Mesendoderm (in vitro differentiated cells): ENCODE measurements around the gene TBXT.

Experiments used
- DNase-seq: peaks from one replicate; pipeline ENCODE4 v3.0.0; 2013
- H2AK5ac ChIP-seq: 2 replicates; pipeline ENCODE4 v1.6.1; 2013; ENCODE audit warnings: low read length, inconsistent platforms
- H2BK120ac ChIP-seq: 2 replicates; pipeline ENCODE4 v1.6.1; 2013; ENCODE audit warnings: low read depth, mild to moderate bottlenecking, low read length, moderate library complexity, mixed read lengths
- H2BK15ac ChIP-seq: replicated peaks from 2 replicates; pipeline ENCODE4 v1.6.1; 2013; ENCODE audit warnings: low read depth, mild to moderate bottlenecking, moderate library complexity
- H2BK5ac ChIP-seq: 2 replicates; pipeline ENCODE4 v1.6.1; 2013; ENCODE audit warnings: low read length, inconsistent platforms
- H3K18ac ChIP-seq: 2 replicates; pipeline ENCODE4 v1.6.1; 2013; ENCODE audit warnings: mild to moderate bottlenecking, low read length, mixed read lengths
- H3K23ac ChIP-seq: one replicate; pipeline ENCODE4 v1.6.1; 2013; ENCODE audit warnings: low read length
- H3K27ac ChIP-seq: 2 replicates; pipeline ENCODE4 v1.5.1; 2013; ENCODE audit warnings: low read depth, mild to moderate bottlenecking, inconsistent platforms, low read length, moderate library complexity
- H3K27me3 ChIP-seq: 2 replicates; pipeline ENCODE4 v1.6.1; 2013; ENCODE audit warnings: low read length, control low read depth, mild to moderate bottlenecking, inconsistent platforms; ENCODE audit not compliant: insufficient read depth, poor library complexity
- H3K36me3 ChIP-seq: 2 replicates; pipeline ENCODE4 v1.6.1; 2013; ENCODE audit warnings: low read length, inconsistent platforms; ENCODE audit not compliant: control insufficient read depth, insufficient read depth
- H3K4ac ChIP-seq: one replicate; pipeline ENCODE4 v1.6.1; 2013; ENCODE audit warnings: low read depth, mild to moderate bottlenecking, low read length, moderate library complexity
- H3K4me1 ChIP-seq: 2 replicates; pipeline ENCODE4 v1.6.1; 2013; ENCODE audit warnings: low read depth, low read length, inconsistent platforms; ENCODE audit not compliant: control insufficient read depth
- H3K4me2 ChIP-seq: 2 replicates; pipeline ENCODE4 v1.6.1; 2013; ENCODE audit warnings: low read length
- H3K4me3 ChIP-seq: 2 replicates; pipeline ENCODE4 v1.5.1; 2013; ENCODE audit warnings: mild to moderate bottlenecking, low read length
- H3K56ac ChIP-seq: one replicate; pipeline ENCODE4 v1.6.1; 2013; ENCODE audit warnings: low read length
- H3K79me1 ChIP-seq: 2 replicates; pipeline ENCODE4 v1.6.1; 2013; ENCODE audit warnings: low read length, inconsistent platforms
- H3K79me2 ChIP-seq: 2 replicates; pipeline ENCODE4 v1.6.1; 2013; ENCODE audit warnings: mild to moderate bottlenecking, low read length; ENCODE audit not compliant: control insufficient read depth, insufficient read depth
- H3K9ac ChIP-seq: 2 replicates; pipeline ENCODE4 v1.6.1; 2013; ENCODE audit warnings: low read length, inconsistent platforms
- H4K5ac ChIP-seq: one replicate; pipeline ENCODE4 v1.6.1; 2013; ENCODE audit warnings: low read length
- H4K8ac ChIP-seq: one replicate; pipeline ENCODE4 v1.6.1; 2013; ENCODE audit warnings: low read depth, mild to moderate bottlenecking, control low read depth, low read length, moderate library complexity
- WGBS: extraction: QIAGEN DNeasy Blood & Tissue Kit; methylation state at CpG from one replicate; pipeline ENCODE4 v1.1.7; 2013; ENCODE audit warnings: low lambda C conversion rate, missing lambda C conversion rate; ENCODE audit not compliant: insufficient coverage; ENCODE audit errors: extremely low coverage; 5-methylcytosine and 5-hydroxymethylcytosine counted together

TBXT gene

GRCh38 chr6:166157930-166158617 lies 9.6 kb downstream of the TBXT start:
- Histone ChIP-seq H3K27me3 (no peaks in the 10 kb centered on the region), H3K4ac (no peak overlapping the region), H3K18ac (no peak overlapping the region), H3K79me2 (no peaks in the 10 kb centered on the region), H4K5ac (no peak overlapping the region), H3K23ac (no peak overlapping the region), H3K9ac (no peak overlapping the region), H3K4me3 (no peak overlapping the region), H3K56ac (no peak overlapping the region), H3K79me1 (peaks cover 1% of the 10 kb centered on the region), H4K8ac (no peak overlapping the region), H2BK120ac (no peak overlapping the region), H3K27ac (no peak overlapping the region), H3K4me2 (no peak overlapping the region), H2BK15ac (no peak overlapping the region), H2BK5ac (no peak overlapping the region), H3K36me3 (peaks cover 2% of the 10 kb centered on the region), H3K4me1 (no peaks in the 10 kb centered on the region), H2AK5ac (no peak overlapping the region)
- no CpG with 5 or more reads among the region's 28 CpGs for WGBS
- no peak for DNase-seq

GRCh38 chr6:166156942-166157341 lies 10.7 kb downstream of the TBXT start:
- Histone ChIP-seq H3K4ac (no peak overlapping the region), H3K9ac (no peak overlapping the region), H2BK15ac (no peak overlapping the region), H3K36me3 (peaks cover 2% of the 10 kb centered on the region), H3K27me3 (no peaks in the 10 kb centered on the region), H3K4me1 (no peaks in the 10 kb centered on the region), H3K4me2 (no peak overlapping the region), H3K23ac (no peak overlapping the region), H2BK5ac (no peak overlapping the region), H3K79me1 (no peaks in the 10 kb centered on the region), H3K18ac (no peak overlapping the region), H4K8ac (no peak overlapping the region), H3K79me2 (no peaks in the 10 kb centered on the region), H2AK5ac (no peak overlapping the region), H3K56ac (no peak overlapping the region), H2BK120ac (no peak overlapping the region), H3K27ac (no peak overlapping the region), H4K5ac (no peak overlapping the region), H3K4me3 (no peak overlapping the region)
- no CpG with 5 or more reads among the region's 7 CpGs for WGBS
- no peak for DNase-seq

- H2BK5ac ChIP-seq = no peak overlapping the region
- H3K18ac ChIP-seq = no peak overlapping the region
- H3K4me3 ChIP-seq = no peak overlapping the region
- no peak overlapping the region for H2BK15ac ChIP-seq
- no peak overlapping the region for H3K23ac ChIP-seq
- no peak overlapping the region for H2AK5ac ChIP-seq
- no peaks in the 10 kb centered on the region for H3K4me1 ChIP-seq
- no peaks in the 10 kb centered on the region for H3K79me2 ChIP-seq
- H3K4me2 ChIP-seq = no peak overlapping the region
- no peaks in the 10 kb centered on the region for H3K27me3 ChIP-seq
- H4K8ac ChIP-seq = no peak overlapping the region
- H3K56ac ChIP-seq = no peak overlapping the region
- no peak overlapping the region for H4K5ac ChIP-seq
- H3K9ac ChIP-seq = no peak overlapping the region
- H3K79me1 ChIP-seq = no peaks in the 10 kb centered on the region
- H3K36me3 ChIP-seq = no peaks in the 10 kb centered on the region
- no CpG with 5 or more reads among the region's 5 CpGs for WGBS
- DNase-seq = no peak
- H2BK120ac ChIP-seq = no peak overlapping the region
- H3K4ac ChIP-seq = no peak overlapping the region
- no peak overlapping the region for H3K27ac ChIP-seq
These were observed 13.7 kb downstream of the TBXT start for GRCh38 chr6:166153966-166154365.

GRCh38 chr6:166152660-166153059 lies 15.0 kb downstream of the TBXT start:
- Histone ChIP-seq H3K79me2 (no peaks in the 10 kb centered on the region), H3K9ac (no peak overlapping the region), H3K4ac (no peak overlapping the region), H3K27me3 (no peaks in the 10 kb centered on the region), H3K18ac (no peak overlapping the region), H2BK15ac (no peak overlapping the region), H3K4me2 (no peak overlapping the region), H3K4me1 (no peaks in the 10 kb centered on the region), H2AK5ac (no peak overlapping the region), H3K79me1 (no peaks in the 10 kb centered on the region), H4K5ac (no peak overlapping the region), H3K36me3 (no peaks in the 10 kb centered on the region), H2BK5ac (no peak overlapping the region), H3K27ac (no peak overlapping the region), H3K56ac (no peak overlapping the region), H2BK120ac (no peak overlapping the region), H3K4me3 (no peak overlapping the region), H3K23ac (no peak overlapping the region), H4K8ac (no peak overlapping the region)
- DNase-seq = no peak
- 100% methylated on average over 2 of the region's 3 CpGs for WGBS

GRCh38 chr6:166151798-166152197 lies 15.9 kb downstream of the TBXT start:
- Histone ChIP-seq H3K36me3 (no peaks in the 10 kb centered on the region), H3K27me3 (no peaks in the 10 kb centered on the region), H2AK5ac (no peak overlapping the region), H3K27ac (no peak overlapping the region), H3K56ac (no peak overlapping the region), H3K18ac (no peak overlapping the region), H3K9ac (no peak overlapping the region), H3K79me2 (no peaks in the 10 kb centered on the region), H2BK120ac (no peak overlapping the region), H3K4ac (no peak overlapping the region), H3K79me1 (no peaks in the 10 kb centered on the region), H3K4me2 (no peak overlapping the region), H3K4me1 (no peaks in the 10 kb centered on the region), H3K4me3 (no peak overlapping the region), H2BK15ac (no peak overlapping the region), H4K8ac (no peak overlapping the region), H3K23ac (no peak overlapping the region), H4K5ac (no peak overlapping the region), H2BK5ac (no peak overlapping the region)
- no peak for DNase-seq
- WGBS = no CpG with 5 or more reads among the region's 1 CpG

GRCh38 chr6:166145751-166146150 lies 21.9 kb downstream of the TBXT start:
- no CpG with 5 or more reads among the region's 5 CpGs for WGBS

More at GRCh38 chr6:166145751-166146150, 21.9 kb downstream of the TBXT start:
- Histone ChIP-seq H3K4me2 (no peak overlapping the region), H2BK120ac (no peak overlapping the region), H3K18ac (no peak overlapping the region), H3K79me2 (no peaks in the 10 kb centered on the region), H3K36me3 (no peaks in the 10 kb centered on the region), H3K23ac (no peak overlapping the region), H3K79me1 (no peaks in the 10 kb centered on the region), H2BK15ac (no peak overlapping the region), H4K8ac (no peak overlapping the region), H3K4me3 (no peak overlapping the region), H3K4ac (no peak overlapping the region), H3K4me1 (no peaks in the 10 kb centered on the region), H3K9ac (no peak overlapping the region), H2BK5ac (no peak overlapping the region), H2AK5ac (no peak overlapping the region), H3K27me3 (no peaks in the 10 kb centered on the region), H4K5ac (no peak overlapping the region), H3K56ac (no peak overlapping the region), H3K27ac (no peak overlapping the region)
- no peak for DNase-seq
